Measurements from ENCODE around the gene AMIGO2. TPM values are rescaled to one million over a fixed set of nuclear protein-coding genes. Genes with fewer than 3 reads are reported as not detected.
A peak's percentile ranks its signal among the peaks of the same experiment; 100 is the strongest.
"Not testable (repeated sequence)": the region's sequence is repeated elsewhere in the genome, so short reads cannot be mapped to it uniquely, and the experiment has no call there.

The AMIGO2 gene
- total RNA-seq, 4 donors from 2014 or later: 5.8 to 17.8 (median 13.4) TPM

- no peak for DNase-seq (ENCODE audit: low spot score)
- ATAC-seq (ENCODE audit: low FRiP score): no peak
- no peak for TF ChIP-seq CTCF (IDR thresholded peaks at IDR 0.05)
Measured at GRCh38 chr12:47067771-47068431, 11.9 kb downstream of the AMIGO2 start.

GRCh38 chr12:47067176-47067575, 12.6 kb downstream of the AMIGO2 start:
- DNase-seq (ENCODE audit: low spot score) (no peak), ATAC-seq (ENCODE audit: low FRiP score) (no peak)
- no peak for TF ChIP-seq CTCF (IDR thresholded peaks at IDR 0.05)

GRCh38 chr12:47066278-47067025, 13.3 kb downstream of the AMIGO2 start:
- ATAC-seq (ENCODE audit: low FRiP score) (peak; percentile 91), DNase-seq (ENCODE audit: low spot score) (no peak)
- TF ChIP-seq CTCF (IDR thresholded peaks at IDR 0.05): no peak

- DNase-seq (ENCODE audit: low spot score): no peak
- no peak for ATAC-seq (ENCODE audit: low FRiP score)
- no peak for TF ChIP-seq CTCF (IDR thresholded peaks at IDR 0.05)
Measured at GRCh38 chr12:47065546-47065945, 14.2 kb downstream of the AMIGO2 start.

GRCh38 chr12:47058640-47059039, 21.1 kb downstream of the AMIGO2 start:
- ATAC-seq (ENCODE audit: low FRiP score); DNase-seq (ENCODE audit: low spot score): not testable (repeated sequence)

- ATAC-seq (ENCODE audit: low FRiP score); DNase-seq (ENCODE audit: low spot score): not testable (repeated sequence)
Measured at GRCh38 chr12:47056944-47057343, 22.8 kb downstream of the AMIGO2 start.

- not testable (repeated sequence) for ATAC-seq (ENCODE audit: low FRiP score); DNase-seq (ENCODE audit: low spot score)
Measured at GRCh38 chr12:47055856-47056255, 23.9 kb downstream of the AMIGO2 start.

- ATAC-seq (ENCODE audit: low FRiP score) (no peak), DNase-seq (ENCODE audit: low spot score) (no peak)
- no peak for TF ChIP-seq CTCF (IDR thresholded peaks at IDR 0.05)
Measured at GRCh38 chr12:47054659-47055058, 25.1 kb downstream of the AMIGO2 start.
